GM19193 (cell line): ENCODE measurements around the gene HBEGF.
A peak's percentile ranks its signal among the peaks of the same experiment; 100 is the strongest.

ENCODE experiments used
- POLR2A ChIP-seq: IDR thresholded peaks from 4 replicates; pipeline ENCODE4 v1.6.1; 2011; ENCODE audit not compliant: insufficient read depth, insufficient read length; ENCODE audit errors: extremely low read depth

Gene HBEGF

GRCh38 chr5:140347360-140347759 lies 957 bp upstream of the HBEGF start:
- no peak for TF ChIP-seq POLR2A

DNA sequence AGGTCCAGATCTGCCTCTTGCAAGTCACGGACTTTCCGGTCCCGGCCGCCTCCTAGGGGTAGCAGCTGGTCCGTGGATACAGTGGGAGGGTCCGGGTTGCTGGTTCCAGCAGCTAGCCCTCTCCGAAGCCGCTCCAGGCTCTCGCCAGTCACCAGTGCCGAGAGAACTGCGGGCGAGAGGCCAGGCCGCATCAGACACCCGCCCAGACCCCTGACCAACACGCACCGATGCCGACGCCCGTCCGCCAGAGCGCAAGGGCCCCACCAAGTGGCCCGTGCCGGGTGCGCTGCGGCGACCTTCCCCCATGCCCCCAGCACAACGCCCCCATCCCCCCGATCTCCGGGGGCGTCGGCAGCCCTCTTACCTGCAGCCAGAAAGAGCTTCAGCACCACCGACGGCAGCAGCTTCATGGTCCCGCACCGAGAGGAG lies 470 bp downstream of the HBEGF start:
- TF ChIP-seq POLR2A = no peak

- TF ChIP-seq POLR2A = no peak
Observed at GRCh38 chr5:140344683-140345423, 1.6 kb downstream of the HBEGF start.

- no peak for TF ChIP-seq POLR2A
Observed at GRCh38 chr5:140342896-140343295, 3.5 kb downstream of the HBEGF start.

DNA sequence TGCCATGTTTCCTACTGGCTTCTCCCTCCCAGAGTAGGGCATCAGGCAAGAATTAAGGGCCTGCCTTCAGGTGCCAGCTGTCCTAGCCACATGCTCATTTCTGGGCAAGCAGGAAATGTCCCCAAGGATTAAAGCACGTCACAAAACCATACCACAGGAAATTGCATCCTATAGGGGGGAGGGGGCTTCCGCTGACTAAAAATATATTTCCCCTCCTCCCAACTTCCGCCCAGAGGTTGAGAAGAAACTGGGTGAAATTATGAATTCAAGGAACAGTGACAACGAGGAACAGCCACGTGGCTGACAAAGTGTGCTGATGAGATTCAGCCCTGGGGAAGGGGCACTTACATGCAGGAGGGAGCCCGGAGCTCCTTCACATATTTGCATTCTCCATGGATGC lies 4.1 kb downstream of the HBEGF start:
- TF ChIP-seq POLR2A = peak; percentile 16

GRCh38 chr5:140341591-140341990 lies 4.8 kb downstream of the HBEGF start:
- no peak for TF ChIP-seq POLR2A

GRCh38 chr5:140340605-140341121 lies 5.7 kb downstream of the HBEGF start:
- no peak for TF ChIP-seq POLR2A

DNA sequence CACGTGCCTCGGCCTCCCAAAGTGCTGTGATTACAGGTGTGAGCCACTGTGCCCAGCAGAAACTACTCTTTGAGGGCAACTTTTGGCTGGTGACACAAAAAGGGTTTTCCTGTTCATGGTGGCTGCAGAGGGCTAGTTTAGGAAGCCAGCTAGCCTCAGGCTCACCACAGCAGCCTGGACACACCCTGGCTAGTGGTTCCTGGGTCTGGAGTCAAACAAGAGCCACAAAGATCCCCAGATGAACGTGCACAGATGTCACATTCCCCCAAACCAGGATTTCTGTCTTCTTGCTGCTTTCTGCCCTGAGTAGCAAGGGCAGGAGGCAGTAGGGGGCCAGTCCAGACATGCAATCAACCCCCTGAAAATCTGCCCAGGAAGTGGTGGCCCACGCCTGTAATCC lies 6.8 kb downstream of the HBEGF start:
- no peak for TF ChIP-seq POLR2A

GRCh38 chr5:140338908-140339307 lies 7.5 kb downstream of the HBEGF start:
- no peak for TF ChIP-seq POLR2A

- TF ChIP-seq POLR2A = no peak
Observed at GRCh38 chr5:140338336-140338735, 8.1 kb downstream of the HBEGF start.

DNA sequence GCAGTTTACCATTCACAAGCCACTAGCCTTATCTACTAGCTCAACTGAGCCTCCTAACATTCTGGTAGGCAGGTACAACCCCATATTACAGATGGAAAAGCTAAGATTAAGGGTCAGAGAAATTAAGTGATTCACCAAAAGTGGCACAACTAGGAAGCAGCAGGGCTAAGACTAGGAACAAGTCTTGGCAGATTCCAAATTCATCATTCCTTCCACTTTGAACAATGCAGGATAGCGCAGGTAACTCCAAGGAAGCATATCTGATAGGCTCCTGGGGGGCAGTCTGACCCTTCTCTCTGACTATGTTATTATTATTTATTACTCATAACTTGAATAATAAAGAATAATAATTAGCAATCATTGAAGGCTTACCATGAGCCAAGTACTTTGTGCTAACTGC lies 8.5 kb downstream of the HBEGF start:
- no peak for TF ChIP-seq POLR2A

- TF ChIP-seq POLR2A = no peak
Observed at GRCh38 chr5:140336388-140336787, 10.0 kb downstream of the HBEGF start.

- no peak for TF ChIP-seq POLR2A
Observed at GRCh38 chr5:140331638-140332037, 14.8 kb downstream of the HBEGF start.

DNA sequence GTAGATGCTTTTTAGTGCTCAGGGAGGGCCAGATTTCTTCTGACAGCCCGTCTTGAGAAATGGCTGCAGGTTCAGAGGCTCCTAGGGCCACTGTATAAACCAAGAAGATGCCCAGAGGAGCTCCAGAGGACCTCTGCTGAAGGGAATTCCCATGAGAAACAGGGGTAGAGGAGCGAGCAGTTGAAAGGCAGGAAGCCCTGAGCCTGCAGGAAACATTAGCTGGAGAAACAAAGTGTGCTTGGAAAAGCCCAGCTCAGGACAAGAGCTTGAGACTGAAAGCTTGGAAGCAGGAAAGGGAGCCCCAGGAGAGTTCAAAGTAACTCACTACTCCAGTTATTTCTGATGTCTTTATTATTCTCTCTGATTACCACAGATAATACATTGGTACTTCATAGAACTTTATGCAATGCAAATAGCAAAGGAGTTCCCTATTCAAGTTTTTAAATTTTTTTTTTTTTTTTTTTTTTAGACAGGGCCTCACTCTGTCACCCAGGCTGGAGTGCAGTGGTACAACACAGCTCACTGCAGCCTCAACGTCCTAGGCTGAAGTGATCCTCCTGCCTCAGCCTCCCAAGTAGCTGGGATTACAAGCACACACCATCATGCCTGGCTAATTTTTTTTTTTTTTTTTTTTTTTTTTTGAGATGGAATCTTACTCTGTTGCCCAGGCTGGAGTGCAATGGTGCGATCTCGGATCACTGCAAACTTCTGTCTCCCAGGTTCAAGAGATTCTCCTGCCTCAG lies 16.5 kb downstream of the HBEGF start:
- TF ChIP-seq POLR2A = no peak

DNA sequence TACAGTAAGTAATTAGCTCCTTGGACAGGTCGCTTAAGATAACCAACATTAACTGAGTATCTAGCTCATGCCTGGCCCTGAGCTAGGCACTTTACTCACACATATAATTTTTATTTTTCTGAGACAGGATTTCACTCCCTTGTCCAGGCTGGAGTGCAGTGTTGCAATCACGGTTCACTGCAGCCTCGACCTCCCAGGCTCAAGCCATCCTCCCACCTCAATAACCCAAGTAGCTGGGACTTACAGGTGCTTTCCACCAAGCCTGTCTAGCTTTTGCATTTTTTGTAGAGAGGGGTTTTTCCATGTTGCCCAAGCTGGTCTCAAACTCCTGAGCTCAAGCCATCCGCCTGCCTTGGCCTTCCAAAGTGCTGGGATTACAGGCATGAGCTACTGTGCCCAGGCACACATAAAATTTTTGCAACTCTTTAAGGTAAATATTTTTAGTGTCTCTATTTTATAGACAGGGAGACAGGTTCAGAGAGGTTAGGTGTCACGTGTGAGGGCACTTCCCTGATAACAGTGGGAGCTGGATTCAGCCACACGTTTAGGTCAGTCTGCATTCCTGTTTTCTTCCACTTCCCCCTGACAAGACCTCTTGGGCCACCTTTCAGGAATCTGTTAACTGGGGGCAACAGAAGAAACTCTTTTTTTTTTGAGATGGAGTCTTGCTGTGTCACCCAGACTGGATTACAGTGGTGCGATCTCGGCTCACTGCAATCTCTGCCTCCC lies 18.2 kb downstream of the HBEGF start:
- TF ChIP-seq POLR2A = no peak

DNA sequence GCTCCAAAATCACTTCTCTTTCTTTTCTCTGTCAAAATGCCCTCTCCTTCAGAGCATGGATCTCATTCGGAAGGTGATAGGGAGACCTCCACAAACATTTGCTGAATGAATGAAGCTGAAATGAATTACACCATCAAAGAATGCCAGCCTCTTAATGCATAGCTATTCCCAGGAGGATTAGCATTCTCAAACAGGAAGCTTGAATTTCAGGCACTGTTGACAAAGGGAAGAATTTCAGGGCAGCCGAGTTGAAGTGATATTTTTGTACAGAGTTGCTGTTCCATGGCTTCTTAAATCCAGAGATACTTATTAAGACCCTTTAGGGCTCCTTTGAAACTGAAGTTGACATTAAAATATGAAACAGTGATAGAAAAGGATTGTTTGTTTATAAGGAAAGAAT lies 18.8 kb downstream of the HBEGF start:
- TF ChIP-seq POLR2A = no peak

DNA sequence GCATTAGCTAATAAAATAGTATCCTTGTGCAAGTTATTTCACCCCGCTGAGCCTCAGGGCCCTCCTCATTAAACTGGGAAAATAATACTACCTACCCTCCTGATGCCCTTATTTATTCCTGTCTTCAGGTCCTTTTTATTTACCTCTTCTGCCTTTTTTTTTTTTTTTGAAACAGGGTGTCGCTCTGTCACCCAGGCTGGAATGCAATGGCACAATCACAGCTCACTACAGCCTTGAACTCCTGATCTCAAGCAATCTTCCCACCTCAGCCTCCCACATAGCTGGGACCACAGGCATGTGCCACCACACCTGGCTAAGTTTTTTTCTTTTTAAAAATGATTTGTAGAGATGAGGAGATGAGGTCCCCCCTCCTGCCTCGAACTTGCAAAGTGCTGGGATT lies 20.9 kb downstream of the HBEGF start:
- no peak for TF ChIP-seq POLR2A
